HL-60/S4 treated with phorbol 12-myristate 13-acetate at 8.2 ng/mL for 4 days and 3 days (cell line): ENCODE measurements around the gene RCBTB1.
"Not testable (repeated sequence)": the region's sequence is repeated elsewhere in the genome, so short reads cannot be mapped to it uniquely, and the experiment has no call there.

Experiments used
- in situ Hi-C: fragments of 300-500 bp; cut with MboI; formaldehyde crosslinking; loops from 2 replicates; pipeline ENCODE4 v1.15.0; 2022; ENCODE audit warnings: low sequenced_read_pairs

The RCBTB1 gene

GRCh38 chr13:49524740-49525501, 60.4 kb downstream of the RCBTB1 start:
- in situ Hi-C loops, result no loop called here

DNA sequence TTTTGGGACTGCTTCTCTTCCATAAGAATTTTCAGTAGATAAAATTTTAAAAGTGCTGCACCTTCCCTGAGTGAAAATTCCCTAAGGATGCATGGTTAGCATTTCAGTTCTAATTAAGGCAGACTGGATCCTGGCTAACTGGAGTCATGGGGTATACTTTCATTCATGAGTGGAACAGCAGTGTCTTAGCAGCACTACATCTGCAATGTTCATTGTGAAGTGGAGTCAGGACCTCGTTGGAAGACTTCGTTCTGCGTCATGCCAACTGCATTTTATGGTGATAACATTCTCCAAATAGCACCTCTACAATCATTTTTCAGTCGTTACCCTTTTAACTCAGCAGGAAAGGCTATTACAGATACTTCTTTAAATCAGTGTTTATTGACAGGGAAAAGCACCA, 64.1 kb downstream of the RCBTB1 start:
- in situ Hi-C loops, result no loop called here

GRCh38 chr13:49517461-49517860, 67.9 kb downstream of the RCBTB1 start:
- in situ Hi-C loops, result no loop called here

- in situ Hi-C loops, result no loop called here
Observed at GRCh38 chr13:49516467-49516866, 68.9 kb downstream of the RCBTB1 start.

DNA sequence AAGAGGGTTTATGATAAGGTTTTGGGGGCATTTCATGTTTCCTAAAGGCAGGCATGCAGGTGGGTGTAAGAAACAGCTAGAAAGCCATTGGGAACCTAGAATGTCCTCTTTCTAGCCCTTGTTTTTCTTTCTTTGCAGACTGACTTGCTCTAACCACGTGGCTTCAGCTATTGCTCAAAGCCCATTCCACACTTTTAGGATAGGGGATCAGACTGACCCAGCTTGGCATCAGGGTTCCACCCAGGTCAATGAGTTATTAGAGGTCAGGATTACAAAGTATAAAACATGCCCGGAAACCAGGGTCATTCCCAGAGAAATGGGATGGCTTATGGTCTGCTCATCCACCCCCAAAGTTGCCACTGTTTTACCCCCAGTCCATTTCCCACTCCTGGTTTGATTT, 72.8 kb downstream of the RCBTB1 start:
- in situ Hi-C loops, result no loop called here

- in situ Hi-C loops, result no loop called here
Observed at GRCh38 chr13:49503951-49504350, 81.4 kb downstream of the RCBTB1 start.

- in situ Hi-C loops, result no loop called here
Observed at GRCh38 chr13:49502954-49503353, 82.4 kb downstream of the RCBTB1 start.

DNA sequence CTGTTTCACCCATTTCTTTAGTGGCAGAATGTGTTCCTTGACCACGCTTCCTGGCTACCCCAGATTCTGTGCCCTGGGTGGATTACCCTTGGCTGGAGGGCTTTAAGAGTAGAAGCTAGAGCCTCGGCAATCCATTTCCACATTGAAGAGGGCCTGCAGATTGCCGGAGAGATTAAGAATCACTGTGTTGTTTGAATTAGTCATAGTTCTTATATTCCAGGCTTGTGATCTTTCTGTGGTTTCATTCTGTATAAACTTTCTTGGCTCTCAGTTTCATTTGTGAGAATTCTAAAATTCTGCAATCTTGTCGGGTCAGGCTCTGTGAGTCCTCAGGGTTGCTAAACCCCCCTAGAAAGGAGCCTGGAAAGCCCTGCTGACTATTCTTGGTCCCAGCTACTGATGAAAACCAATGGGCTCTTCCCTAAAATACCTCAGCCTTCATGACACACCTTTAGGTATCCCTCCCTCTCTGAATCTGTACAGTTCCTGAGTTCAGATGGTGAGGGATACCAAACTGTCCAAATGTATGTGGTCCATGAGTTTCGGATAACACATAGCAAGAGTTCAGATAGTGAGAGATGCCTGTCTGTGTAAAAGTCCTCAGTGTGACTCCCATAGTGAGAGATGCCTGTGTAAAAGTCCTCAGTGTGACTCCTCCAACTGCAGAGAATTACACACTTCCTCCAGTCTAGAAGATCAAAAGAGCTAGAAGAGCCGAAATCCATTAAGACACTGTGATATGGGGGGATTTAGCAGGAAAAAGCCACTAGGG, 85.3 kb downstream of the RCBTB1 start:
- in situ Hi-C loops, result no loop called here

DNA sequence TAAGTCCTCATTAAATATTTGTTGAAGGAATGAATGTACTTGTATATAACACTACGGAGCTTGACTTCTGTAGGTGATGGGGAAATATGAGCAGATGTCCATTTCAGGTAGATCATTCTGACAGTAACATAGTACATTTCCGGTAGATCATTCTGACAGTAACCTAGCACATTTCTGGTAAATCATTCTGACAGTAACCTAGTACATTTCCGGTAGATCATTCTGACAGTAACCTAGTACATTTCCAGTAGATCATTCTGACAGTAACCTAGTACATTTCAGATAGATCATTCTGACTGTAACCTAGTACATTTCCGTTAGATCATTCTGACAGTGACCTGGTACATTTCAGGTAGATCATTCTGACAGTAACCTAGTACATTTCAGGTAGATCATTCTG, 87.2 kb downstream of the RCBTB1 start:
- in situ Hi-C loops, result no loop called here

GRCh38 chr13:49497272-49497671, 88.1 kb downstream of the RCBTB1 start:
- in situ Hi-C loops, result no loop called here

DNA sequence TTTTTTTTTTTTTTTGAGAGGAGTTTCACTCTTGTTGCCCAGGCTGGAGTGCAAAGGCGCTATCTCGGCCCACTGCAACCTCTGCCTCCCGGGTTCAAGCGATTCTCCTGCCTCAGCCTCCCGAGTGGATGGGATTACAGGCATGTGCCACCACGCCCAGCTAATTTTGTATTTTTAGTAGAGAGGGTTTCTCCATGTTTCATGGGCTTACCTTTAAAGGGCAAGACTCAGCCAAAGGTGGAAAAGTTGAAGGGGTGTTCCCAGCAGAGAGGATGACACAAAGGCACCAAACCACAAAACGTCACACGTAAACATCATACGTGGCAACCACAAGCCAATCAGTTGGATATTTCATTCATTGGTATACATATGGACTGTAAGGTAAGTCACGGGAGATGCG, 88.5 kb downstream of the RCBTB1 start:
- in situ Hi-C loops, result not testable (repeated sequence)

DNA sequence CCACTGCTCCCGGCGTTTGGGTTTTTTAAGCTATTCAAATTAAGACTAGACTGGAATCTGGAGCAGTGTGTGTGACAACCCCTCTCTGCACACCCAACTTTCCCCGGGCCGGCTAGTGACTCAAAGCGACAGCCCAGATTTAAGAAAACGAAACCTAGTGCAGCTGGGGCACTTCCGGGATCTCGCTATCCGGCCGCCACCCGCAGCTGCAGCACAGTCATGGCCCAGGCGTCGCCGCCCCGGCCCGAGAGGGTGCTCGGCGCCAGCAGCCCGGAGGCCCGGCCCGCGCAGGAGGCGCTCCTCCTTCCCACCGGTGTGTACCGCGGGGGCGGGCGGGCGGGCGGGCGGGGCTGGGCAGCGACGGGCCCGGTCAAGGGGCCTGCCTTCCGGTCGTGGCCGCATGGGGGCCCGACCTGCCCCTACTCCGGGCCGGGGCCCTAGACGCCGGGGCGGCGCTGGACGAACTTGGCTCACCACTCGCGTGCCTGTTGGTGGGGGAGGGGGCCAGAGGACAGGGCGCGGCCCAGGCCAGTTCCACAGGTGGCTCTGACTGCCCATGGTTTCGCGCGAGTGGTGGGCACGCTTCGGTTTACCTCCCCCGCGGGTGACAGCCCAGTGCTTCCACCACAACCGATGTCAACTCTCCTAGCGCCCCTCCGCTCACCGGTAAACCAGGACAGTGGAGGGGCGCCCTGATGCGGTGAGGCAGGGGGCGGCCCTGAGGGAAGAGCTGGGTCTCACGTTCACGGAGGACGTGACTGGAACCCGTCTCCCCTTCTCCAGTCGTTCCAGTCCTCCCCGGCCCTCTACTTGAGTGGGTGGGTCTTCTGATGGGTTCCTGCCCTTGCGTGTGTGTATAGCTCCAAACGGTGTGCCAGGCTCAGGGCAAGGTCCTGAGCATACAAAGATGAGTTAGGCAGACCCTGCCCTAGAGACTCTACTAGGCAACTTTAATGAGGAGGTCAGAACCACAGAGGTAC, 89.3 kb downstream of the RCBTB1 start, which contains the start of gene PHF11:
Gene PHF11 (plus strand): TSS at position 171 of the 980 bp plus-strand sequence. CDS start 49 bp downstream, at position 220.
- in situ Hi-C loops, result no loop called here

GRCh38 chr13:49494645-49495044, 90.7 kb downstream of the RCBTB1 start:
- in situ Hi-C loops, result no loop called here

DNA sequence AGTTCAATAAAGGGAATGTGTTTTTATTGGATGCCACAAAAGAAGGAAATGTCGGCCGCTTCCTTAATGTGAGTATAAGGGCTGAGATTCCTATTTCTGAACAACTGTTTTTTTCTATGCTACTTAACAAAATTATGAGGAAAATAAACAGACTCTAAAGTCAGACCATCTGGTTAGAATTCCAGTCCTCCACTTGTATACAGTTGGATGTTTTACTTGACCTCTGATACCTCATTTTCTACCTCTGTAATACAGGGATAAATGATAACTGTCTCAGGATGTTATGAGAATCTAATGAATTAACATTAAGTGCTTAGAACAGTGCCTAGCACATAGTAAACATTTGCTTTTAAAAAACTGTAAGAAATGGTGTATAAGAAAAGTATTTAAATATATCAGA, 96.8 kb downstream of the RCBTB1 start:
- in situ Hi-C loops, result no loop called here
